SH-SY5Y (cell line): ENCODE measurements around the gene CLCN5.

Experiments
- GATA2 ChIP-seq: IDR thresholded peaks from 2 replicates; pipeline ENCODE4 v1.6.1; 2011; ENCODE audit warnings: mild to moderate bottlenecking, low read depth, low read length
- GATA3 ChIP-seq: IDR thresholded peaks from 2 replicates; pipeline ENCODE4 v1.6.1; 2011; ENCODE audit warnings: low read depth, mild to moderate bottlenecking, low read length, moderate library complexity

- TF ChIP-seq GATA3 (no peak), GATA2 (no peak)
These were observed 203.1 kb downstream of the CLCN5 start for GRCh38 chrX:50125480-50125879.
